ENCODE data around the gene A3GALT2.

DNA sequence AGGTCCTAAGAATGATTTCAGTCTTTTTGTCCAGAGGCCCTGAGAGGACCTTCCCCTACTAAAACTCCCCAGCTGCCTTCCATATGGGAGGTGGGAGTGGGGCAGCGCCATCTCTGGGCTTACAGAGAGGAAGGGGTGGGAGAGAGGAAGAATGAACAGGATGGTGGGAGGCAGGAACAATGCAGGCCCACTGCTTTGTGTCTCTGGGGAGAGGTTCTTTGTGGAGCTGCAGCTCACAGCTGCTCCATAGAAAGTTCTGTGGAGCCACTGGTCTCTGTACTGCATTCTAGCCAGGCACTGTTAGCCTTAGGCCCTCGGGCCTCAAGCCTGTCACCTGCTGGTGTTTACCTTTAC lies 43.6 kb upstream of the A3GALT2 start:
- TF ChIP-seq, protein P1, sequence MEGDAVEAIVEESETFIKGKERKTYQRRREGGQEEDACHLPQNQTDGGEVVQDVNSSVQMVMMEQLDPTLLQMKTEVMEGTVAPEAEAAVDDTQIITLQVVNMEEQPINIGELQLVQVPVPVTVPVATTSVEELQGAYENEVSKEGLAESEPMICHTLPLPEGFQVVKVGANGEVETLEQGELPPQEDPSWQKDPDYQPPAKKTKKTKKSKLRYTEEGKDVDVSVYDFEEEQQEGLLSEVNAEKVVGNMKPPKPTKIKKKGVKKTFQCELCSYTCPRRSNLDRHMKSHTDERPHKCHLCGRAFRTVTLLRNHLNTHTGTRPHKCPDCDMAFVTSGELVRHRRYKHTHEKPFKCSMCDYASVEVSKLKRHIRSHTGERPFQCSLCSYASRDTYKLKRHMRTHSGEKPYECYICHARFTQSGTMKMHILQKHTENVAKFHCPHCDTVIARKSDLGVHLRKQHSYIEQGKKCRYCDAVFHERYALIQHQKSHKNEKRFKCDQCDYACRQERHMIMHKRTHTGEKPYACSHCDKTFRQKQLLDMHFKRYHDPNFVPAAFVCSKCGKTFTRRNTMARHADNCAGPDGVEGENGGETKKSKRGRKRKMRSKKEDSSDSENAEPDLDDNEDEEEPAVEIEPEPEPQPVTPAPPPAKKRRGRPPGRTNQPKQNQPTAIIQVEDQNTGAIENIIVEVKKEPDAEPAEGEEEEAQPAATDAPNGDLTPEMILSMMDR (IDR thresholded peaks at IDR 0.05), result no peak
- TF ChIP-seq POLR2A (IDR thresholded peaks at IDR 0.05), result no peak

Data from uterus (tissue), 2 donors.